GM23338 (cell line): ENCODE data around the gene ST8SIA1. TPM values are rescaled to one million over a fixed set of nuclear protein-coding genes. Genes with fewer than 3 reads are reported as not detected.

Experiments
- ATAC-seq: fragments of 200-7000 bp; cut with Tn5 transposase; 3 replicates; pipeline ENCODE4 v1.9.1; 2020
- DNase-seq: peaks from one replicate; pipeline ENCODE4 v3.0.0-alpha.2; 2015; ENCODE audit warnings: low spot score
- H2AFZ ChIP-seq: fragments of 200-600 bp; sonication (generic); 2 replicates; pipeline ENCODE4 v1.8.0; 2016; ENCODE audit warnings: antibody characterized with exemption, mild to moderate bottlenecking, moderate library complexity
- H3F3A ChIP-seq: fragments of 200-600 bp; sonication (generic); replicated peaks from 2 replicates; pipeline ENCODE4 v1.8.0; 2017; ENCODE audit warnings: antibody characterized with exemption, mixed run types, low read depth
- H3K27ac ChIP-seq: fragments of 200-600 bp; sonication (generic); 2 replicates; pipeline ENCODE4 v1.6.1; 2016; ENCODE audit warnings: low read depth
- H3K27me3 ChIP-seq: fragments of 200-600 bp; sonication (generic); 2 replicates; pipeline ENCODE4 v1.8.0; 2016; ENCODE audit warnings: mild to moderate bottlenecking, mixed run types, moderate library complexity; ENCODE audit not compliant: insufficient read depth
- H3K36me3 ChIP-seq: fragments of 200-600 bp; sonication (generic); 2 replicates; pipeline ENCODE4 v1.8.0; 2016; ENCODE audit warnings: mild to moderate bottlenecking; ENCODE audit not compliant: insufficient read depth
- H3K4me1 ChIP-seq: fragments of 200-600 bp; sonication (generic); 2 replicates; pipeline ENCODE4 v1.8.0; 2016; ENCODE audit warnings: mild to moderate bottlenecking, moderate library complexity; ENCODE audit not compliant: insufficient read depth
- H3K4me2 ChIP-seq: fragments of 200-600 bp; sonication (generic); 2 replicates; pipeline ENCODE4 v1.7.1; 2017; ENCODE audit warnings: mixed run types
- H3K4me3 ChIP-seq: fragments of 200-600 bp; sonication (generic); 2 replicates; pipeline ENCODE4 v1.6.1; 2016; ENCODE audit warnings: mixed run types
- H3K79me2 ChIP-seq: fragments of 200-600 bp; sonication (generic); replicated peaks from 2 replicates; pipeline ENCODE4 v1.8.0; 2017; ENCODE audit warnings: mild to moderate bottlenecking; ENCODE audit not compliant: insufficient read depth
- H3K9me2 ChIP-seq: fragments of 200-600 bp; sonication (generic); 2 replicates; pipeline ENCODE4 v1.8.0; 2017; ENCODE audit not compliant: insufficient read depth
- H4K20me1 ChIP-seq: fragments of 200-600 bp; sonication (generic); replicated peaks from 2 replicates; pipeline ENCODE4 v1.8.0; 2017; ENCODE audit warnings: mild to moderate bottlenecking; ENCODE audit not compliant: insufficient read depth
- H3K27ac Mint-ChIP-seq: 2 replicates; pipeline ENCODE4 v1.8.0; 2020; ENCODE audit warnings: inconsistent platforms, mild to moderate bottlenecking, moderate library complexity, mixed read lengths
- H3K27me3 Mint-ChIP-seq: 3 replicates; pipeline ENCODE4 v1.8.0; 2022; ENCODE audit warnings: low read depth, mild to moderate bottlenecking, moderate library complexity, mixed read lengths, inconsistent platforms; ENCODE audit not compliant: insufficient read depth, poor library complexity
- H3K36me3 Mint-ChIP-seq: 3 replicates; pipeline ENCODE4 v1.8.0; 2021; ENCODE audit warnings: low read depth, mild to moderate bottlenecking, inconsistent platforms, moderate library complexity, mixed read lengths
- H3K4me1 Mint-ChIP-seq: 3 replicates; pipeline ENCODE4 v1.8.0; 2020; ENCODE audit warnings: mild to moderate bottlenecking, inconsistent platforms, mixed read lengths
- H3K4me3 Mint-ChIP-seq: 3 replicates; pipeline ENCODE4 v1.8.0; 2021; ENCODE audit warnings: moderate library complexity, mild to moderate bottlenecking, inconsistent platforms, mixed read lengths
- H3K9me3 Mint-ChIP-seq: 3 replicates; pipeline ENCODE4 v1.8.0; 2020; ENCODE audit warnings: moderate library complexity, mild to moderate bottlenecking, inconsistent platforms, mixed read lengths
- CREB1 ChIP-seq: fragments of 250-450 bp; sonication (Bioruptor Pico); IDR thresholded peaks from 2 replicates; pipeline ENCODE4 v1.5.0; 2020; ENCODE audit warnings: low read depth, mild to moderate bottlenecking, moderate library complexity
- ETS1 ChIP-seq: IDR thresholded peaks from 2 replicates; pipeline ENCODE4 v1.6.1; 2016; ENCODE audit warnings: antibody characterized with exemption
- EZH2 ChIP-seq: fragments of 200-600 bp; sonication (generic); IDR thresholded peaks from one replicate; pipeline ENCODE4 v1.8.0; 2017; ENCODE audit warnings: antibody characterized with exemption, mild to moderate bottlenecking, low read depth; ENCODE audit not compliant: unreplicated experiment
- EZH2phosphoT487 ChIP-seq: fragments of 200-600 bp; sonication (generic); IDR thresholded peaks from one replicate; pipeline ENCODE4 v1.8.1; 2018; ENCODE audit warnings: antibody characterized with exemption; ENCODE audit not compliant: unreplicated experiment
- JUNB ChIP-seq: IDR thresholded peaks from one replicate; pipeline ENCODE4 v1.6.1; 2016; ENCODE audit warnings: antibody characterized with exemption; ENCODE audit not compliant: unreplicated experiment
- POLR2AphosphoS5 ChIP-seq: IDR thresholded peaks from 2 replicates; pipeline ENCODE4 v1.6.1; 2016; ENCODE audit warnings: antibody characterized with exemption, low read depth
- REST ChIP-seq: IDR thresholded peaks from one replicate; pipeline ENCODE4 v1.6.1; 2018; ENCODE audit warnings: antibody characterized with exemption; ENCODE audit not compliant: unreplicated experiment
- STAT1 ChIP-seq: IDR thresholded peaks from one replicate; pipeline ENCODE4 v1.6.1; 2016; ENCODE audit warnings: antibody characterized with exemption; ENCODE audit not compliant: unreplicated experiment
- ZNF114 ChIP-seq: fragments of 250-450 bp; sonication (Bioruptor Pico); IDR thresholded peaks from 2 replicates; pipeline ENCODE4 v1.5.0; 2020; ENCODE audit warnings: mild to moderate bottlenecking, moderate library complexity
- ZNF331 ChIP-seq: fragments of 250-450 bp; sonication (Bioruptor Pico); IDR thresholded peaks from 2 replicates; pipeline ENCODE4 v1.5.0; 2020; ENCODE audit warnings: low read depth, mild to moderate bottlenecking, moderate library complexity
- polyA plus RNA-seq: library from polyadenylated mRNA; unstranded; fragments of >200 nt; fragmentation: Nextera tagmentation; extraction: Ambion mirVana; gene quantifications from 2 replicates; pipeline ENCODE4 v1.2.1, GENCODE V29; 2016
- total RNA-seq: library from RNA; depleted of rRNA; stranded (reverse); fragments of >200 nt; shearing (Covaris generic); gene quantifications from 2 replicates; pipeline ENCODE4 v1.2.3, GENCODE V29; 2014
- TF ChIP-seq, protein P1 (sequence below), 2 experiments: fragments of 200-600 bp in 1 of 2; sonication (generic) in 1 of 2; conservative IDR thresholded peaks; 2 replicates each; pipeline versions ENCODE4 v1.5.1 to v1.6.1; 2016 to 2017; ENCODE audit warnings: antibody characterized with exemption in 2 of 2, low read depth in 2 of 2, mild to moderate bottlenecking in 2 of 2, moderate library complexity in 1 of 2

ST8SIA1 gene
- total and polyA plus RNA-seq, 2 experiments from 2014 or later = 2.5 to 5.1 TPM

DNA sequence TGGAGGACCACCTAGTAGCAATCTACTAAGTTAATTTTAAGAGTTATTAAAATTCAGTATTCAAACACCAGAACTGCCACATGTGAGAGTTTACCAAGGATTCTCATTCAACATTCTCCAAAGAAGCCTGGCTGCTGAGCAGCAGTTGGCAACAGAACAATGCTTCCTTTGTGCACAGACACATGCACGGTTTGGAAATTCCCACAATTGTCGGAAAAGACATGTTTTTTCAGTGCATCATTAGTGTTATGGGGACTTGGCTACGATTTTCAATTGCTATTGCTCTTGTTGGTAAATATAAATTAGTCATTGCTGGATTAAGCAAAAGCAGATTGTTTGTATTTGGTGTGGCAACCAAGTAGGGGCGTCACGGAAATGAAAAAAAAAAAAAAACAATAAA, 22.2 kb downstream of the ST8SIA1 start (continued):
- TF ChIP-seq, protein P1, sequence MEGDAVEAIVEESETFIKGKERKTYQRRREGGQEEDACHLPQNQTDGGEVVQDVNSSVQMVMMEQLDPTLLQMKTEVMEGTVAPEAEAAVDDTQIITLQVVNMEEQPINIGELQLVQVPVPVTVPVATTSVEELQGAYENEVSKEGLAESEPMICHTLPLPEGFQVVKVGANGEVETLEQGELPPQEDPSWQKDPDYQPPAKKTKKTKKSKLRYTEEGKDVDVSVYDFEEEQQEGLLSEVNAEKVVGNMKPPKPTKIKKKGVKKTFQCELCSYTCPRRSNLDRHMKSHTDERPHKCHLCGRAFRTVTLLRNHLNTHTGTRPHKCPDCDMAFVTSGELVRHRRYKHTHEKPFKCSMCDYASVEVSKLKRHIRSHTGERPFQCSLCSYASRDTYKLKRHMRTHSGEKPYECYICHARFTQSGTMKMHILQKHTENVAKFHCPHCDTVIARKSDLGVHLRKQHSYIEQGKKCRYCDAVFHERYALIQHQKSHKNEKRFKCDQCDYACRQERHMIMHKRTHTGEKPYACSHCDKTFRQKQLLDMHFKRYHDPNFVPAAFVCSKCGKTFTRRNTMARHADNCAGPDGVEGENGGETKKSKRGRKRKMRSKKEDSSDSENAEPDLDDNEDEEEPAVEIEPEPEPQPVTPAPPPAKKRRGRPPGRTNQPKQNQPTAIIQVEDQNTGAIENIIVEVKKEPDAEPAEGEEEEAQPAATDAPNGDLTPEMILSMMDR (conservative IDR thresholded peaks at IDR 0.05; ENCODE audit: low read depth in 2 of 2) = no peak
- TF ChIP-seq EZH2 (no peak), ZNF114 (CRISPR knock-in tag) (no peak), REST (no peak), POLR2AphosphoS5 (no peak), ZNF331 (CRISPR knock-in tag) (no peak)

DNA sequence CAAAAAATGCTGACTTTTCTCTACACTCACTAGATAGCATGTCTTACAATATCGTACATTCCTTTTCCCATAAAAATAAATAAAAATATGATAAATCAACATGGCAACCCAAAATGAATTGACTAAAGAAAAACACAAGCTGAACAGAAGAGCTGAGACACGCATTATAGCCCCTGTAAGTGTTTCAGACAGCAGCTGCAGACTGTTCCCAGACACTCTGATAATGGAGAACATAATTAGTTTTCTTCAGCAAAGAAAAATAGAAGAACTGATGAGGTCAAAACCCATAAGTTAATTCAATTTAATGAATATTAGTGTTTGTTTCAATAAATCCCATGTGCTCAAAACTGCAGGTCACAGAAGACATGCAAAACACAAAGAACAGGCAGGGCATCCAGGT, 23.8 kb downstream of the ST8SIA1 start:
- peaks cover 3% of the 10 kb centered on the region; the same call in 1 of the 3 replicates for H3K4me1 Mint-ChIP-seq
- ATAC-seq = no peak
- H3K9me3 Mint-ChIP-seq = no peaks in the 10 kb centered on the region; the same call in 2 of the 3 replicates
- Histone ChIP-seq H3K27me3 (no peaks in the 10 kb centered on the region), H3K4me1 (no peaks in the 10 kb centered on the region), H3K9me2 (peaks cover 8% of the 10 kb centered on the region), H3K4me2 (no peak overlapping the region), H2AFZ (no peak overlapping the region), H3K36me3 (no peaks in the 10 kb centered on the region), H3F3A (no peaks in the 10 kb centered on the region), H3K27ac (no peak overlapping the region), H3K79me2 (no peaks in the 10 kb centered on the region), H4K20me1 (no peaks in the 10 kb centered on the region), H3K4me3 (no peak overlapping the region)
- H3K4me3 Mint-ChIP-seq = no peak overlapping the region
- H3K36me3 Mint-ChIP-seq = peaks cover 3% of the 10 kb centered on the region; the same call in 1 of the 3 replicates
- no peak for DNase-seq
- no peak overlapping the region for H3K27ac Mint-ChIP-seq
- H3K27me3 Mint-ChIP-seq = no peaks in the 10 kb centered on the region
- TF ChIP-seq, protein P1 (conservative IDR thresholded peaks at IDR 0.05; ENCODE audit: low read depth in 2 of 2) = no peak
- no peak for TF ChIP-seq JUNB
- no peak for TF ChIP-seq EZH2
- TF ChIP-seq CREB1 (CRISPR knock-in tag) = no peak
- no peak for TF ChIP-seq EZH2phosphoT487
- TF ChIP-seq STAT1 = no peak
- no peak for TF ChIP-seq ETS1
